ENCODE results near the gene POU3F1. TPM values are rescaled to one million over a fixed set of nuclear protein-coding genes. Genes with fewer than 3 reads are reported as not detected.

The POU3F1 gene
- total RNA-seq (under 1 TPM in 4 of 7 donors, not detected in 3; 0.17 to 0.60 (median 0.30) TPM), polyA plus RNA-seq (under 1 TPM; 0.07 to 0.38 (median 0.08) TPM)
- long read RNA-seq, donor 1, partial matches to known transcripts: 0 of 1 reads
- long read RNA-seq, donor 1, other reads (novel, unspliced or antisense): 0 of 1 reads
- long read RNA-seq, donor 2, partial matches to known transcripts: 0 of 1 reads
- long read RNA-seq, donor 2, other reads (novel, unspliced or antisense): 0 of 1 reads

- DNase-seq: peak; percentile 82
- TF ChIP-seq CTCF (IDR thresholded peaks at IDR 0.05 in 8 of 11, conservative IDR thresholded peaks at IDR 0.05 in 3 of 11) (no peak), POLR2AphosphoS5 (IDR thresholded peaks at IDR 0.05) (no peak), POLR2A (IDR thresholded peaks at IDR 0.05) (no peak)
- H3K9me3 ChIP-seq: no peaks in the 10 kb centered on the region
- 0 to 1% (median 1%) methylated on average over 29 to 92 of the region's 92 CpGs; no CpG with 5 or more reads in 1 of the 5 donors for WGBS, 5 donors
- no peaks in the 10 kb centered on the region for H3K36me3 ChIP-seq
- H3K4me1 ChIP-seq: peaks cover 16 to 42% (median 30%) of the 10 kb centered on the region in 6 donors
- intact Hi-C loops (cut with DNase I; ENCODE audit: low total_unique reads): no loop called here
- peaks cover 11 to 78% (median 66%) of the 10 kb centered on the region in 7 donors for H3K27me3 ChIP-seq (replicated peaks in 1 of 7)
- peak within 1 kb of the TSS; percentile 66 to 81 (median 71) for H3K4me3 ChIP-seq
- H3K27ac ChIP-seq: peak within 1 kb of the TSS in 1 of 8 donors; percentile 30
Measured at GRCh38 chr1:38046333-38046883, at the start of gene POU3F1. Gene POU3F1, minus strand, starts transcription at chr1:38046793. Its CDS starts 50 bp downstream, at chr1:38046743.

- no peaks in the 10 kb centered on the region for H3K36me3 ChIP-seq
- no peaks in the 10 kb centered on the region for H3K9me3 ChIP-seq
- no peak for TF ChIP-seq POLR2A (IDR thresholded peaks at IDR 0.05)
- no peak for TF ChIP-seq CTCF (IDR thresholded peaks at IDR 0.05 in 8 of 11, conservative IDR thresholded peaks at IDR 0.05 in 3 of 11)
- no peak for TF ChIP-seq POLR2AphosphoS5 (IDR thresholded peaks at IDR 0.05)
- WGBS, 5 donors: 89 to 95% (median 91%) methylated on average over 12 of the region's 12 CpGs
- DNase-seq: peak; percentile 15
- intact Hi-C loops (cut with DNase I; ENCODE audit: low total_unique reads): no loop called here
- H3K27me3 ChIP-seq (replicated peaks in 1 of 7): peaks cover 0 to 53% (median 0%) of the 10 kb centered on the region in 7 donors
- H3K4me3 ChIP-seq: no peak overlapping the region
- H3K4me1 ChIP-seq: peaks cover 0 to 3% (median under 1%) of the 10 kb centered on the region in 6 donors
- no peak overlapping the region for H3K27ac ChIP-seq
Measured at GRCh38 chr1:38095454-38095931, 48.9 kb upstream of the POU3F1 start.

GRCh38 chr1:38094711-38095290, 48.2 kb upstream of the POU3F1 start:
- Histone ChIP-seq H3K27ac (no peak overlapping the region), H3K36me3 (no peaks in the 10 kb centered on the region), H3K4me1 (no peaks in the 10 kb centered on the region), H3K9me3 (no peaks in the 10 kb centered on the region), H3K4me3 (no peak overlapping the region), H3K27me3 (replicated peaks in 1 of 7) (peaks cover 0 to 59% (median 0%) of the 10 kb centered on the region in 7 donors)
- intact Hi-C loops (cut with DNase I; ENCODE audit: low total_unique reads): no loop called here
- peak; percentile 22 for DNase-seq
- WGBS, 5 donors: 53 to 57% (median 57%) methylated on average over 11 of the region's 11 CpGs
- TF ChIP-seq POLR2A (IDR thresholded peaks at IDR 0.05): no peak
- no peak for TF ChIP-seq CTCF (IDR thresholded peaks at IDR 0.05 in 8 of 11, conservative IDR thresholded peaks at IDR 0.05 in 3 of 11)
- no peak for TF ChIP-seq POLR2AphosphoS5 (IDR thresholded peaks at IDR 0.05)

All from spleen (tissue), 13 donors.